OCI-LY1 (cell line): ENCODE results near the gene ASB15.

Experiments used
- H2AFZ ChIP-seq: fragments of 200-600 bp; sonication (generic), shearing (Covaris generic); 2 replicates; pipeline ENCODE4 v1.6.0; 2014; ENCODE audit warnings: antibody characterized with exemption, mild to moderate bottlenecking, low read length
- H3F3A ChIP-seq: fragments of 200-600 bp; sonication (generic), shearing (Covaris generic); 2 replicates; pipeline ENCODE4 v1.6.0; 2014; ENCODE audit warnings: mild to moderate bottlenecking, antibody characterized with exemption, low read length, moderate library complexity; ENCODE audit not compliant: insufficient read depth
- H3K27ac ChIP-seq: fragments of 200-600 bp; sonication (generic); 2 replicates; pipeline ENCODE4 v1.5.1; 2014; ENCODE audit warnings: low read length, mixed run types, mild to moderate bottlenecking, low read depth; ENCODE audit not compliant: poor library complexity, severe bottlenecking
- H3K27me3 ChIP-seq: fragments of 200-600 bp; sonication (generic); 2 replicates; pipeline ENCODE4 v1.6.0; 2014; ENCODE audit warnings: antibody characterized with exemption, mild to moderate bottlenecking, low read length, moderate library complexity; ENCODE audit not compliant: insufficient read depth
- H3K36me3 ChIP-seq: fragments of 200-600 bp; sonication (generic); 2 replicates; pipeline ENCODE4 v1.6.1; 2014; ENCODE audit warnings: mild to moderate bottlenecking, antibody characterized with exemption, low read length, moderate library complexity, mixed read lengths; ENCODE audit not compliant: insufficient read depth
- H3K4me1 ChIP-seq: fragments of 200-600 bp; sonication (generic); 2 replicates; pipeline ENCODE4 v1.5.1; 2014; ENCODE audit warnings: mild to moderate bottlenecking, low read length, moderate library complexity; ENCODE audit not compliant: insufficient read depth, severe bottlenecking
- H3K4me2 ChIP-seq: fragments of 200-600 bp; sonication (generic), shearing (Covaris generic); 2 replicates; pipeline ENCODE4 v1.6.1; 2014; ENCODE audit warnings: low read length
- H3K4me3 ChIP-seq: fragments of 200-600 bp; sonication (generic); 2 replicates; pipeline ENCODE4 v1.5.1; 2014; ENCODE audit warnings: low read length, low read depth, mild to moderate bottlenecking, mixed read lengths; ENCODE audit not compliant: poor library complexity, severe bottlenecking
- H3K79me2 ChIP-seq: fragments of 200-600 bp; shearing (Covaris generic); 2 replicates; pipeline ENCODE4 v1.6.1; 2016; ENCODE audit warnings: mixed run types, low read length, mixed read lengths; ENCODE audit not compliant: insufficient read depth
- H3K9ac ChIP-seq: fragments of 200-600 bp; sonication (generic), shearing (Covaris generic); 2 replicates; pipeline ENCODE4 v1.6.1; 2014; ENCODE audit warnings: mild to moderate bottlenecking, low read length, mixed read lengths
- H3K9me2 ChIP-seq: fragments of 200-600 bp; sonication (generic), shearing (Covaris generic); 2 replicates; pipeline ENCODE4 v1.6.1; 2014; ENCODE audit warnings: low read depth, mild to moderate bottlenecking, low read length, mixed read lengths
- H3K9me3 ChIP-seq: fragments of 200-600 bp; shearing (Covaris generic); 2 replicates; pipeline ENCODE4 v1.6.1; 2014; ENCODE audit warnings: low read length, mixed read lengths
- H4K20me1 ChIP-seq: fragments of 200-600 bp; sonication (generic), shearing (Covaris generic); 2 replicates; pipeline ENCODE4 v1.6.0; 2016; ENCODE audit warnings: mild to moderate bottlenecking, low read length; ENCODE audit not compliant: insufficient read depth
- CTCF ChIP-seq: fragments of 200-600 bp; sonication (generic), shearing (Covaris generic); IDR thresholded peaks from 2 replicates; pipeline ENCODE4 v1.5.1; 2017; ENCODE audit warnings: mild to moderate bottlenecking, antibody characterized with exemption, low read length, moderate library complexity, mixed read lengths
- EZH2 ChIP-seq: fragments of 200-600 bp; sonication (generic), shearing (Covaris generic); IDR thresholded peaks from 2 replicates; pipeline ENCODE4 v1.8.0; 2017; ENCODE audit warnings: borderline replicate concordance, mixed run types, mild to moderate bottlenecking, antibody characterized with exemption, low read length, moderate library complexity, mixed read lengths

Gene ASB15

GRCh38 chr7:123643495-123644441, 42.1 kb downstream of the ASB15 start:
- Histone ChIP-seq H3K4me3 (no peak overlapping the region), H3K36me3 (no peaks in the 10 kb centered on the region)

GRCh38 chr7:123645516-123645915, 43.9 kb downstream of the ASB15 start:
- Histone ChIP-seq H3K36me3 (no peaks in the 10 kb centered on the region), H3K4me2 (no peak overlapping the region), H3K9ac (no peak overlapping the region), H3K9me3 (no peaks in the 10 kb centered on the region), H3K79me2 (no peaks in the 10 kb centered on the region), H3K27me3 (no peaks in the 10 kb centered on the region; the same call in 1 of the 2 replicates), H3K4me3 (no peak overlapping the region), H3F3A (no peaks in the 10 kb centered on the region), H4K20me1 (no peaks in the 10 kb centered on the region), H2AFZ (no peak overlapping the region), H3K9me2 (no peaks in the 10 kb centered on the region), H3K27ac (no peak overlapping the region), H3K4me1 (no peaks in the 10 kb centered on the region)
- TF ChIP-seq EZH2, result no peak
- no peak for TF ChIP-seq CTCF

More at GRCh38 chr7:123643495-123644441, 42.1 kb downstream of the ASB15 start:
- H3K9me3 ChIP-seq, result no peaks in the 10 kb centered on the region
- no peaks in the 10 kb centered on the region for H3K79me2 ChIP-seq
- H3K27ac ChIP-seq, result no peak overlapping the region
- no peaks in the 10 kb centered on the region for H3K9me2 ChIP-seq
- no peak overlapping the region for H3K9ac ChIP-seq
- no peaks in the 10 kb centered on the region for H4K20me1 ChIP-seq
- no peaks in the 10 kb centered on the region for H3F3A ChIP-seq
- TF ChIP-seq EZH2 (no peak), CTCF (no peak)
- H3K4me2 ChIP-seq, result no peak overlapping the region
- no peak overlapping the region for H2AFZ ChIP-seq
- no peaks in the 10 kb centered on the region; the same call in 1 of the 2 replicates for H3K27me3 ChIP-seq
- no peaks in the 10 kb centered on the region for H3K4me1 ChIP-seq

- H3K27ac ChIP-seq, result no peak overlapping the region
- no peak for TF ChIP-seq CTCF
- TF ChIP-seq EZH2, result no peak
- no peak overlapping the region for H2AFZ ChIP-seq
- no peaks in the 10 kb centered on the region; the same call in 1 of the 2 replicates for H3K27me3 ChIP-seq
- no peaks in the 10 kb centered on the region for H3F3A ChIP-seq
- H3K79me2 ChIP-seq, result no peaks in the 10 kb centered on the region
- no peaks in the 10 kb centered on the region for H3K9me2 ChIP-seq
- H3K4me2 ChIP-seq, result no peak overlapping the region
- H3K4me1 ChIP-seq, result no peaks in the 10 kb centered on the region
- no peak overlapping the region for H3K9ac ChIP-seq
- no peak overlapping the region for H3K4me3 ChIP-seq
- no peaks in the 10 kb centered on the region for H3K9me3 ChIP-seq
- H3K36me3 ChIP-seq, result no peaks in the 10 kb centered on the region
- no peaks in the 10 kb centered on the region for H4K20me1 ChIP-seq
Measured at GRCh38 chr7:123647106-123647730, 45.6 kb downstream of the ASB15 start.
